HCT116 (cell line): ENCODE data around the gene GRM3. TPM values are rescaled to one million over a fixed set of nuclear protein-coding genes. Genes with fewer than 3 reads are reported as not detected.

Experiments
- ATAC-seq: fragments of 200-7000 bp; cut with Tn5 transposase; 2 replicates; pipeline ENCODE4 v1.9.1; 2020; ENCODE audit warnings: mild to moderate bottlenecking, moderate library complexity
- BruUV-seq: library from RNA; stranded (reverse); fragments of 400-500 nt; replicated peaks from 2 replicates; lab custom pipeline; 2021; lab: Mats Ljungman, UMichigan
- CTCF ChIA-PET: fragments of 300-600 bp; sonication (Branson Sonifier 250); formaldehyde crosslinking; loops from one replicate; lab custom pipeline; 2021; ENCODE audit warnings: antibody characterized with exemption; lab: Charles Lee
- POLR2A ChIA-PET: fragments of 300-600, 350-600 bp; sonication (Branson Sonifier 250); formaldehyde crosslinking; loops from one replicate; lab custom pipeline; 2021; ENCODE audit warnings: antibody characterized with exemption; lab: Charles Lee
- RAD21 ChIA-PET, 2 experiments: fragments of 300-600 bp; sonication (Branson Sonifier 250); formaldehyde crosslinking; loops; one replicate each; lab custom pipeline; 2023; ENCODE audit warnings: low total read pairs in 2 of 2; ENCODE audit not compliant: uncharacterized antibody in 2 of 2, unreplicated experiment in 2 of 2, low non-redundant PET in 1 of 2; lab: Charles Lee
- DNase-seq: peaks from one replicate; pipeline ENCODE4 v3.0.0-alpha.2; 2010; ENCODE audit warnings: low read depth, low spot score
- H2AFZ ChIP-seq: fragments of 200-600 bp; shearing (Covaris generic), sonication (generic); 2 replicates; pipeline ENCODE4 v1.6.1; 2017; ENCODE audit warnings: low read depth, mixed run types, mixed read lengths, antibody characterized with exemption, low read length; ENCODE audit not compliant: poor library complexity, severe bottlenecking
- H3K27ac ChIP-seq: 2 replicates; pipeline ENCODE4 v1.5.1; 2012; ENCODE audit warnings: low read depth, low read length
- H3K27me3 ChIP-seq: fragments of 200-600 bp; sonication (generic); 2 replicates; pipeline ENCODE4 v1.6.1; 2016; ENCODE audit warnings: mixed run types, low read length, mixed read lengths; ENCODE audit not compliant: insufficient read depth
- H3K36me3 ChIP-seq, 2 experiments: fragments of 200-500 bp in 1 of 2; fragments of 200-600 bp in 1 of 2; sonication (Bioruptor generic) in 1 of 2; sonication (generic) in 1 of 2; 2 replicates each; pipeline versions ENCODE4 v1.5.1 to v1.6.1; 2014 to 2016; ENCODE audit warnings: low read length in 2 of 2, inconsistent platforms in 1 of 2, mixed read lengths in 1 of 2, mixed run types in 1 of 2; ENCODE audit not compliant: insufficient read depth in 2 of 2, control insufficient read depth in 1 of 2
- H3K4me1 ChIP-seq, 2 experiments: fragments of 200-600 bp in 1 of 2; sonication (generic) in 1 of 2; 2 replicates each; pipeline versions ENCODE4 v1.5.1 to v1.6.1; 2012 to 2017; ENCODE audit warnings: low read length in 2 of 2, inconsistent platforms in 1 of 2, mild to moderate bottlenecking in 1 of 2, mixed read lengths in 1 of 2, mixed run types in 1 of 2, moderate library complexity in 1 of 2; ENCODE audit not compliant: insufficient read depth in 2 of 2, control insufficient read depth in 1 of 2
- H3K4me2 ChIP-seq: fragments of 200-600 bp; sonication (generic); 2 replicates; pipeline ENCODE4 v1.6.1; 2017; ENCODE audit warnings: mixed run types, low read length, mixed read lengths
- H3K4me3 ChIP-seq, 2 experiments: fragments of 200-600 bp in 1 of 2; sonication (generic) in 1 of 2; replicated peaks in 1 of 2; 2 replicates each; pipeline ENCODE4 v1.5.1; 2011 to 2016; ENCODE audit warnings: low read length in 2 of 2, control low read depth in 1 of 2, low read depth in 1 of 2, mild to moderate bottlenecking in 1 of 2, mixed read lengths in 1 of 2, mixed run types in 1 of 2
- H3K79me2 ChIP-seq: fragments of 200-600 bp; sonication (generic); 2 replicates; pipeline ENCODE4 v1.6.1; 2017; ENCODE audit warnings: mild to moderate bottlenecking, mixed run types, low read length, moderate library complexity, mixed read lengths; ENCODE audit not compliant: insufficient read depth
- H3K9ac ChIP-seq: fragments of 200-600 bp; sonication (generic); 2 replicates; pipeline ENCODE4 v1.6.1; 2016; ENCODE audit warnings: low read length, mixed read lengths
- H3K9me2 ChIP-seq: fragments of 200-600 bp; sonication (generic), shearing (Covaris generic); 2 replicates; pipeline ENCODE4 v1.6.1; 2017; ENCODE audit warnings: mixed run types, mild to moderate bottlenecking, moderate library complexity; ENCODE audit not compliant: insufficient read depth
- H3K9me3 ChIP-seq, 2 experiments: fragments of 200-500 bp in 1 of 2; fragments of 200-600 bp in 1 of 2; sonication (Bioruptor generic) in 1 of 2; sonication (generic) in 1 of 2; 2 replicates each; pipeline ENCODE4 v1.6.1; 2014 to 2017; ENCODE audit warnings: low read length in 2 of 2, mixed read lengths in 2 of 2, inconsistent platforms in 1 of 2, low read depth in 1 of 2, mild to moderate bottlenecking in 1 of 2, mixed run types in 1 of 2, moderate library complexity in 1 of 2; ENCODE audit not compliant: control insufficient read depth in 1 of 2, insufficient read depth in 1 of 2
- H4K20me1 ChIP-seq: fragments of 200-600 bp; sonication (generic), shearing (Covaris generic); 2 replicates; pipeline ENCODE4 v1.6.1; 2017; ENCODE audit warnings: mixed run types, mild to moderate bottlenecking, moderate library complexity; ENCODE audit not compliant: insufficient read depth
- CTCF ChIP-seq, 3 experiments: fragments of 200-600 bp in 1 of 3; sonication (generic) in 1 of 3; IDR thresholded peaks in 2 of 3; conservative IDR thresholded peaks in 1 of 3; 2 replicates each; pipeline ENCODE4 v1.5.1; 2012 to 2017; ENCODE audit warnings: low read depth in 2 of 3, low read length in 2 of 3, antibody characterized with exemption in 1 of 3, borderline replicate concordance in 1 of 3, control low read depth in 1 of 3, mild to moderate bottlenecking in 1 of 3, mixed read lengths in 1 of 3, mixed run types in 1 of 3, moderate library complexity in 1 of 3; ENCODE audit not compliant: insufficient read depth in 1 of 3
- EGR1 ChIP-seq: IDR thresholded peaks from 2 replicates; pipeline ENCODE4 v1.6.1; 2012; ENCODE audit warnings: low read depth
- FOSL1 ChIP-seq: IDR thresholded peaks from 2 replicates; pipeline ENCODE4 v1.6.1; 2012; ENCODE audit warnings: low read depth
- JUND ChIP-seq: IDR thresholded peaks from 2 replicates; pipeline ENCODE4 v1.6.1; 2012
- REST ChIP-seq: IDR thresholded peaks from 2 replicates; pipeline ENCODE4 v1.6.1; 2012; ENCODE audit warnings: low read depth
- intact Hi-C: fragments of 100-400 bp; cut with micrococcal nuclease; formaldehyde crosslinking; loops from 2 replicates; pipeline ENCODE4 v1.10.0; 2022
- total RNA-seq: library from RNA; stranded (reverse); gene quantifications from one replicate; pipeline ENCODE4 v1.2.1, GENCODE V29; 2021; ENCODE audit not compliant: unreplicated experiment

GRM3 gene
- total RNA-seq, 1 experiment from 2014 or later, result not detected

- Histone ChIP-seq H3K4me1 (no peaks in the 10 kb centered on the region), H3K4me3 (no peak overlapping the region), H3K36me3 (no peaks in the 10 kb centered on the region), H3K9me3 (no peaks in the 10 kb centered on the region), H3K4me2 (no peak overlapping the region), H2AFZ (no peak overlapping the region), H4K20me1 (no peaks in the 10 kb centered on the region), H3K79me2 (no peaks in the 10 kb centered on the region), H3K9ac (no peak overlapping the region), H3K27me3 (no peaks in the 10 kb centered on the region), H3K27ac (no peak overlapping the region), H3K9me2 (no peaks in the 10 kb centered on the region)
- intact Hi-C loops, result no loop called here
- BruUV-seq, result no TSS peak
- TF ChIP-seq CTCF (IDR thresholded peaks at IDR 0.05 in 2 of 3, conservative IDR thresholded peaks at IDR 0.05 in 1 of 3; ENCODE audit: borderline replicate concordance in 1 of 3, insufficient read depth in 1 of 3, low read depth in 2 of 3, low read length in 2 of 3) (no peak), EGR1 (no peak), FOSL1 (no peak), REST (no peak), JUND (no peak)
- DNase-seq (no peak), ATAC-seq (no peak)
- CTCF ChIA-PET, result interaction anchor here (0.7 kb wide), 1 partner anchor 779 kb away, joined by 3 read pairs; no protein-coding TSS in a partner anchor
- RAD21 ChIA-PET, result no interaction called here
- POLR2A ChIA-PET, result no interaction called here
Measured at GRCh38 chr7:86793136-86793535, 149.4 kb downstream of the GRM3 start.
